ENCODE measurements around the gene RNF8.

RNF8 gene

DNA sequence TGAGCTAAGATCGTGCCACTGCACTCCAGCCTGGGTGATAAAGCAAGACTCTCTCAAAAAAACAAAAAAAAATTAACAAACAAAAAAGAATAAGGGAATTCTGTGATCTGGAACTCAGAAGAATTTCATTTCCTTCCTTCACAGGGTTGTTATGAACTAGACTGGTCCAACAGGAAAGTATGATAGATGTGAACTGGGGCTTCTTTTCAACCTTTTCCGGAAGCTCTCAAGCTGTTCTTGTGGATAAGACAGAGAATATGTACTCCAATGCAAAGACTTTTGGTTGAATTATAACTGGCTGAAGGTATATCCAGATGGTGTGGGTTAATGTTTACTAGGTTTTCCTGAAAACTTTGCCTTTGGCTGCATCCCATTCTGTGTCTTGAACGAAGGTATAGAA, 5.3 kb downstream of the RNF8 start:
- DNase-seq, result no peak

DNA sequence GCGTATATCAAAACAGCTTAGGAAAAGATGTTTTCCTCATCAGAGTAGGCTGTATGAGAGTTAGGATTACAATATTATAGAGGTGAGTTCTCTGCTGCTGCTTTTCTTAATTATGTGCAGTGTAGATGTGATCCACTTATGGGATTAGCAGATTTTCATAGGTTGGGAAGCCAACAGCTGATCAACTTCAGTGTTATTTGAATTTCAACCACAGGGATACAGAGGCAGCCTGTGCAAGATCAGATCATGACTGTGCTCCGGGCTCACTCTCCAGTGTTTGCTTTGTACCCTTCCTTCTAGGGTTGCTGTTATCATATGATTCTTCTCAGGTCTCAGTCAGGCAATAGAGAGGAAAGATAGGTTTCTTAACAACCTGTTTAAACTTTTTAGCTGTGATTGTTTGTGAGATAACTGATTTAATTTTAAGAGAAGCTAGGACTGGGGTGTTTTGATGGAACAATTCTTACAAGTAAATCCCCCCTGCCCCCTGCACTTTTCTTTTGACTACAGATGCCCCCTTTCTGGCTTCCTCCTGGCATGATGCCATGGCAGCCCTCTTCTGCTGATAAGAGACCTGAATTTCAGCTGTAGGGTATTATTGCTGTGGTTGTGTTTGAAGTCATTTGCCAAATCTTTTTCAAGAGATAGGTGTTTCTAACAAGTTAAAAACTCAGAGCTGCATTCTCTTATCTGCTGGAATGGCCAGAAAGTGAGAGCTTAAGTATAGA, 8.5 kb downstream of the RNF8 start:
- DNase-seq, result no peak

- DNase-seq, result no peak
Measured at GRCh38 chr6:37365791-37366190, 12.0 kb downstream of the RNF8 start.

- DNase-seq, result no peak
Measured at GRCh38 chr6:37366910-37367309, 13.1 kb downstream of the RNF8 start.

- no peak for DNase-seq
Measured at GRCh38 chr6:37368961-37369320, 15.2 kb downstream of the RNF8 start.

DNA sequence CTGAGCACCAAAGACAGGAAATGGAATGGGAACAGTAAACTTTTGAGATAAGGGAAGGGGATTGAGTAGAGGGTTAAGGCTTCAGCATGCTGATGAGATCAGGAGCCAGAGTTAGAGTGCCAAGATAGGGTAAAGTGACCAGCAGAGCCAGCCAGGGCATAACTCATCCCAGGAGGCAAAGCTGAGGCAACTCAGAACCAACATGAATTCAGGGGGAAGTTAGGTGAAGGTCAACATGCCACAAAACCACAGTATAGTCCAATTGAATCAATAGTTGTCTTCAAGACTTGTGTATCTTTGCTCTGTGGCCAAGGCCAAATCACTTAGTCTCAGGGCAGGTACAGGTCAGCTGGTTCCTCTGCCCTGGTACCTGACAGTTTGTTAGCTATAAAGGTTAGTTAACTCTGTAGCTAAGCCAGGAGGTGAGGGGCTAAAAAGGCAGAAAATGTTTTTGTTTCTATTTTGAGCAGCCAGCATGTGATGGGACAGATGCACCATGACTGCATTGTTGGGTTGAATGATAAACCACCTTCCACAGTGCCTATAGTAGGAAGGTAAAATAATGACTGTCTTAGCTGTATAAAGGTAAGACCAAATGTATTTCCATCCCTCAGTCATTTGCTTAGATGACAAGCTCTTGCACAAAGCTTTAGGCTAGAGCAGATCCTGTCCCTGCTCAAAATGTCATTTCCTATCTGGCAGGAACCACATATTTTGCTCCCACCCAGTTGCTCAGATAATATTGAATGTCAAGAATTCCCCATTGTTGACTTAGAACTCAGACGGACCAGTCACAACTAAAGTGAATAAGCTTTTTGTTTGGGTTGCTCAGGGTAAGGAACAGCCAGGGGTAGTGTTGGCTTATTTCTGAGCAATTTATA, 15.8 kb downstream of the RNF8 start:
- DNase-seq, result no peak

DNA sequence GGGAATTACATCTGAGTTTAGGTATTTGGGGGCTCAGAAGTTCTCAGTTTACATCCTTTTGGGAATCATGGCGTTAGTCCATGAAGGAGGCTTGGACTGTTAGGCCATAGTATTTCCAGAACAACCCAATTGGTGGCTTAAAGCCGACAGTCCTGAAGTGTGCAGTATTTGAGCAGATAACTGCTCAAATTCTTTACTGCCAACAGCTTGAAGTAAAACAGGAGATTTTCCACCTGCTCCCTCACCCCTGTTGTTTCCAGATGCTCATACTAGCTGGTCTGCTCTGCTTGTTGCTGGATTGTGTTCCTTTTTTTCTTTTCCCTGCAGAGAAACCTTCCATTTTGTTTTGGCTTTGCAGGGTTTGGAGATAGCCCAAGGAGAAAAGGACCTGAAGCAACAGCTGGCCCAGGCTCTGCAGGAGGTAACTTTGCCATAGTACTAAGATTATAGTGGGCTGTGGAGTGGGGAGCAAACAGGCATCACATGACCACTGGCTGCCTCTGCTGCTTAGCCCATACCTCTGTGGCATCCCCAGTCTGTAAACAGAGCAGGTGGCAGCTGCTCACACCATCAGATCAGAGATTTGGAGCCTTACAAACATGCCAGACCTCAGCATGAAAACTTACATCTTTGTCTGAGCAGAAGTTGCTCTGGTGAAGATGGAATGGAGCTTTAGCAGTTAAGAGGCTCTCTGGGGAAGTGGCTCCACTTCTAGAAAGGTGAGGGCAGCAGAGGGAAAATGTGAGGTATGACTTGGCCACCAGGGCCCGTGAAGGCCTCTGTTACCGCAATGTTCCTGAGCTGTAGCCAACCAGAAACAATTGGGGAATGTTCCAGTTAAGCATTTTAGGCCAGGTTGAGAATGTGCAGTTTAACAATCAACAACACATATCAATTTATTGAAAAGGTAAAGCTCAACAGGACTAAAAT, 17.6 kb downstream of the RNF8 start:
- DNase-seq, result no peak

GRCh38 chr6:37372116-37372515, 18.3 kb downstream of the RNF8 start:
- no peak for DNase-seq

GRCh38 chr6:37373822-37374471, 20.2 kb downstream of the RNF8 start:
- no peak for DNase-seq

GRCh38 chr6:37375376-37375775, 21.6 kb downstream of the RNF8 start:
- no peak for DNase-seq

- DNase-seq, result no peak
Measured at GRCh38 chr6:37376078-37376743, 22.4 kb downstream of the RNF8 start.

DNA sequence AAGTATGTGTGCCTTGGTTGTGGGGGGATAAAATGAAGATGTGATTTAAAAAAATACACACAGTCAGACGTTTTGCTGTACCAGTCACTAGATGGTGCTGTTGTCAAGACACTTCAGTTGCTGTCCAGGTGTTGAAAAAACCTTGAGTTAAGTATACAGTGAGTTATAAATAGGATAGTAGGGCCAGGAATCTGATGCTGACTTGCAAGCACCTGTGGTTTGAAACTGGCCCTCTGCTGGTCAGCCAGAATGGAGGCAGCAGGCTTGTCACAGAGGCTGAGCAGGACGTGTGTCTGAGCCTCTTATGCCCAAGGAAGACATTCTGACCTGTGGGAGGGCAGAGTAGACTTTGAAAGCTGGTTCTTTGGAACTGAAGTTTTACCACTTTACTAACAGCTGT, 27.8 kb downstream of the RNF8 start:
- peak in 3 of 5 donors; percentile 13 to 54 (median 13) for DNase-seq

DNA sequence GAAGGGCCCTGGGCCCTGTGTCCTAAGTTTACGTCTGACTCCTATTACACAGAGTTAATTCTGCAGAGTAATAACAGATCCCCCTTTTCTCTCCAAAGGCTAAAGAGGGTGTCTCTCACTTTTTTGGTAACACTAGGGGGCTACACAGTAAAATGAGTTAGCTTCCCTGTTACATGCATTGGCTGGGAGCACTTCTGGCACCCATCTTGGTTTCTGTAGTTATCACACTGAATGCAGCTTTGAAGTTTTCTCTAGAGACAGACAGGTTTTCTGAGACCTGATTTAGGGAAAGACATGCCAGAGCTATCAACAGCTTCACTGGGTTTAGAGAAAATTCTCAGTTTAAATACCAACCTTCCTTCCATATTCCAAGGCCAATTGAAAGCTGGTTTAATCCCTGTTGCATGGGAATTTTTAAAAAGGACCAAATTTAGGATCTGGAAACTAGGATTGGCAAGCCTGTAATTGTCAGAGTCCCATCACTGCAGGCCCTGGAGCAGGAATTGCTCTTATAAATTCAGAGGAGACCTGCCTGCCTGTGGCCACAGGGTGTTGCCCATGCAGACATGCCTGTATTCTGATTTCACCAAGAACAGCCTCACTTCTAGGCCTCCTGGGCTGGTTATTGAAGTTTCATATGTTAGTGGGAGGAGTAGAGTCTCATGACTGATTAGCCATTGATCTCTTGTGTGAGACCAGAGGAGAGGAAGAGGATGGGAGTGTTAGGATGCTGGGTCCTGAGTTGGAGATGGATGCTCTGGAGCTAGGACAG, 29.4 kb downstream of the RNF8 start:
- DNase-seq, result no peak

- DNase-seq, result no peak
Measured at GRCh38 chr6:37388578-37388977, 34.8 kb downstream of the RNF8 start.

DNA sequence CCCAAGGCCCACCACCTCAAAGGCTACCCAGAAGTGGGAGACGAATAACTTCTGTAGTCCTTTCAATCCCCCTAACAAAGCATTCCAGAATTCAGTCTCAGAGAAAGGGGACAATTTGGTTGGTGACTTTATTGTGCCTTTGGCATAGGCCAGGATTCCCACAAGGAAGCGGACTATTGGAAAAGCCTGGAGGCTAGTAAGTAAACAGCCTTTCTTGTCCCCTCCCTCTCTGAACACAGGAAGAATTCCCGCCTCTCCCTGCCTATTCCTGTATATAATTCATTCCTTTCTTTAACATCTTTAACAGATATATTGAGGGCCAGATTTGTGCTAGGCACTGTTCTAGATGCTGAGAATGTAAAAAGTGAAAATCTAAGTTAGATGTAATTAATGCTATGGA, 36.1 kb downstream of the RNF8 start:
- no peak for DNase-seq

- DNase-seq, result no peak
Measured at GRCh38 chr6:37391120-37391519, 37.3 kb downstream of the RNF8 start.

DNA sequence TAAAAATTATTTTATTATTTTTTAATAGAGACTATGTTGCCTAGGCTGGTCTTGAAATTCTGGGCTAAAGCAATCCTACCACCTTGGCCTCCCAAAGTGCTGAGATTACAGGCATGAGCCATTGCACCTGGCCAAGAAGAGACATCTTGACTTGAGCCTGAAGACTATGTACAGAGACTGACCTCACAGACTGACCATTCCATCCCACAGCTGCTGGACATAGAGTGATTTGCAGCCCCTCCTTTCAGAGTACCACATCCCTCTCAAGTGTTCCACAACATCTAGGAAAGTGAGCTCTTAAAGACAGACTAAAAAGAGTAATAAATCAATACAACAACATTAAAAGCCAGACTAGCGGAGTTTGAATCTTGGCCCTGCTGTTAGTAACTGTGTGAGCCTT, 39.0 kb downstream of the RNF8 start:
- no peak for DNase-seq

DNA sequence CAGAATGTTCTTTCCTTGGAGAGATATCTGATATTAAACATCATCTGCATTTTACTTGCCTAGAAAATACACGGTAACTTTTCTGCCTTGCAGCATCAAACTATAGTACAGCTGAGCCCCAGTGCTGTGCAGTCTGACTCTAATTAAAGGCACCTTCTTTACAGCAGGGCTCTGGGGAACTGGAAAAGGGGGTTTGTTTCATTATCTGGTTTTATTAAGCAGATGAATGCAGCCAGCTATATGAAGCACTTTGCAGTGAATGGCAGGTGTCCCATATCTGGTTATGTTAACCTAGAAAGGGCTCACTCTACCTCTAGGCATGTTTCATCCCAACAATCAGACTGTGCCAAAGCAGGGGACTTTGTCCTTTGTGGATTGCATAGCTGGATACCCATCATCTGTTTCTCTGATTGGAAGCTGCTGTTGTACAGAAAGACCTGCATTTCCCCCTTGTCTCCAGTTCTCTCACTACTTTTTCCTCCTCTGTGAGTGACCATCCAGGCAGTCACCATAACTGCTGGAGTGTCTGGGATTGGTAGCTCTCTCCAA, 39.7 kb downstream of the RNF8 start:
- DNase-seq, result no peak

- DNase-seq, result no peak
Measured at GRCh38 chr6:37396571-37397180, 42.9 kb downstream of the RNF8 start.

GRCh38 chr6:37399131-37399530, 45.3 kb downstream of the RNF8 start:
- no peak for DNase-seq
